Smooth muscle cell (in vitro differentiated cells): Measurements from ENCODE around the gene VIT. TPM values are rescaled to one million over a fixed set of nuclear protein-coding genes. Genes with fewer than 3 reads are reported as not detected.

Experiments used
- DNase-seq: peaks from one replicate; lab custom pipeline; 2025; ENCODE audit not compliant: unreplicated experiment; lab: John Stamatoyannopoulos, UW
- H2AFZ ChIP-seq: fragments of 200-600 bp; sonication (generic); 2 replicates; pipeline ENCODE4 v1.6.0; 2016; ENCODE audit warnings: antibody characterized with exemption, low read depth, mild to moderate bottlenecking
- H3F3A ChIP-seq: fragments of 200-600 bp; sonication (generic); 2 replicates; pipeline ENCODE4 v1.6.0; 2017; ENCODE audit warnings: antibody characterized with exemption, low read depth
- H3K27ac ChIP-seq: fragments of 200-600 bp; sonication (generic); 2 replicates; pipeline ENCODE4 v1.5.1; 2016; ENCODE audit warnings: low read depth, mild to moderate bottlenecking
- H3K27me3 ChIP-seq: fragments of 200-600 bp; sonication (generic); 2 replicates; pipeline ENCODE4 v1.6.1; 2016; ENCODE audit warnings: low read depth, mild to moderate bottlenecking
- H3K36me3 ChIP-seq: fragments of 200-600 bp; sonication (generic); 2 replicates; pipeline ENCODE4 v1.5.1; 2016; ENCODE audit warnings: low read depth
- H3K4me1 ChIP-seq: fragments of 200-600 bp; sonication (generic); 2 replicates; pipeline ENCODE4 v1.5.1; 2016; ENCODE audit warnings: low read depth
- H3K4me2 ChIP-seq: fragments of 200-600 bp; sonication (generic); 2 replicates; pipeline ENCODE4 v1.6.0; 2016; ENCODE audit warnings: mild to moderate bottlenecking
- H3K4me3 ChIP-seq: fragments of 200-600 bp; sonication (generic); 2 replicates; pipeline ENCODE4 v1.5.1; 2016; ENCODE audit warnings: mild to moderate bottlenecking
- H3K79me2 ChIP-seq: fragments of 200-600 bp; sonication (generic); 2 replicates; pipeline ENCODE4 v1.6.0; 2016; ENCODE audit warnings: low read depth, mild to moderate bottlenecking
- H3K9ac ChIP-seq: fragments of 200-600 bp; sonication (generic); 2 replicates; pipeline ENCODE4 v1.6.0; 2016; ENCODE audit warnings: low read depth
- H3K9me3 ChIP-seq: fragments of 200-600 bp; sonication (generic); replicated peaks from 2 replicates; pipeline ENCODE4 v1.5.1; 2016; ENCODE audit warnings: low read depth
- H4K20me1 ChIP-seq: fragments of 200-600 bp; sonication (generic); 2 replicates; pipeline ENCODE4 v1.6.0; 2016; ENCODE audit warnings: low read depth
- WGBS: methylation state at CpG from one replicate; pipeline ENCODE4 v1.1.7; 2016; ENCODE audit warnings: low lambda C conversion rate; 5-methylcytosine and 5-hydroxymethylcytosine counted together
- polyA plus RNA-seq: library from polyadenylated mRNA; unstranded; fragments of >200 nt; fragmentation: Nextera tagmentation; extraction: Ambion mirVana; gene quantifications from 2 replicates; pipeline ENCODE4 v1.2.1, GENCODE V29; 2016
- total RNA-seq: library from RNA; depleted of rRNA; stranded (reverse); fragments of >200 nt; gene quantifications from 2 replicates; pipeline ENCODE4 v1.2.3, GENCODE V29; 2014
- TF ChIP-seq, protein P1 (sequence below): fragments of 200-600 bp; sonication (generic); IDR thresholded peaks from 2 replicates; pipeline ENCODE4 v1.5.1; 2017; ENCODE audit warnings: borderline replicate concordance, mild to moderate bottlenecking, antibody characterized with exemption; ENCODE audit not compliant: insufficient read depth, poor library complexity, severe bottlenecking

The VIT gene
- total and polyA plus RNA-seq, 2 experiments from 2014 or later: 0.13 TPM; not detected in 1

DNA sequence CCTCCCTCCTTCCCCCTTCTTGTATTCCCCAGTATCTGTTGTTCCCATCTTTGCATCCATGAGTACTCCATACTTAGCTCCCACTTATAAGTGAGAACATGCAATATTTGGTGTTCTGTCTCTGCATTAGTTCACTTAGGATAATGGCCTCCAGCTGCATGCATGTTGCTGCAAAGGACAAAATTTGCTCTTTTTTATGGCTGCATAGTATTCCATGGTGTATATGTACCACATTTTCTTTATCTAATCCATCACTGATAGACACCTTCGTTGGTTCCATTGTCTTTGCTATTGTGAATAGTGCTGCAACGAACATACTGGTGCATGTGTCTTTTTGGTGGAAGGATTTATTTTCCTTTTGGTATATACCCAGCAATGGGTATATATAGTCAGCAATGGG is 47.4 kb downstream of the VIT start:
- TF ChIP-seq, protein P1, sequence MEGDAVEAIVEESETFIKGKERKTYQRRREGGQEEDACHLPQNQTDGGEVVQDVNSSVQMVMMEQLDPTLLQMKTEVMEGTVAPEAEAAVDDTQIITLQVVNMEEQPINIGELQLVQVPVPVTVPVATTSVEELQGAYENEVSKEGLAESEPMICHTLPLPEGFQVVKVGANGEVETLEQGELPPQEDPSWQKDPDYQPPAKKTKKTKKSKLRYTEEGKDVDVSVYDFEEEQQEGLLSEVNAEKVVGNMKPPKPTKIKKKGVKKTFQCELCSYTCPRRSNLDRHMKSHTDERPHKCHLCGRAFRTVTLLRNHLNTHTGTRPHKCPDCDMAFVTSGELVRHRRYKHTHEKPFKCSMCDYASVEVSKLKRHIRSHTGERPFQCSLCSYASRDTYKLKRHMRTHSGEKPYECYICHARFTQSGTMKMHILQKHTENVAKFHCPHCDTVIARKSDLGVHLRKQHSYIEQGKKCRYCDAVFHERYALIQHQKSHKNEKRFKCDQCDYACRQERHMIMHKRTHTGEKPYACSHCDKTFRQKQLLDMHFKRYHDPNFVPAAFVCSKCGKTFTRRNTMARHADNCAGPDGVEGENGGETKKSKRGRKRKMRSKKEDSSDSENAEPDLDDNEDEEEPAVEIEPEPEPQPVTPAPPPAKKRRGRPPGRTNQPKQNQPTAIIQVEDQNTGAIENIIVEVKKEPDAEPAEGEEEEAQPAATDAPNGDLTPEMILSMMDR: no peak
- H3F3A ChIP-seq: no peaks in the 10 kb centered on the region
- 80% methylated on average over 2 of the region's 2 CpGs for whole genome bisulfite sequencing

DNA sequence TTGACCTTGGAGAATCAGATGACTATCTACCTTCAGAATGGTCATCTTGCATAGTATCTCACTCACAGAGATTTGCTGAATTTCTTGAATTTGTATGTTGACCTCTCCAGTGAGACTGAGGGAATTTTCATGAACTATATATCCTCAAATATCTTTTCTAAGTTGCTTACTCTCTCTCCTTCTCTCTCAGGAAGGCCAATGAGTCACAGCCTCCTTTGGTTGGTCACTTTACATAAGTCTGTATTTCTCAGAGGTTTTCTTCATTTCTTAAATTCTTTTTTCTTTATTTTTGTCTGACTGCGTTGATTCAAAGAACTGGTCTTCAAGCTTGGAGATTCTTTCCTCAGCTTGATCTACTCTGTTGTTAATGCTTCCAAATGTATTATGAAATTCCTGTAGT is 51.7 kb downstream of the VIT start:
- Histone ChIP-seq H3K4me1 (no peaks in the 10 kb centered on the region), H3K9ac (no peak overlapping the region), H3K4me2 (no peak overlapping the region), H2AFZ (no peak overlapping the region), H3K4me3 (no peak overlapping the region), H3K9me3 (no peaks in the 10 kb centered on the region), H3K27me3 (no peaks in the 10 kb centered on the region), H3K36me3 (no peaks in the 10 kb centered on the region), H3K27ac (no peak overlapping the region), H3K79me2 (no peaks in the 10 kb centered on the region), H4K20me1 (no peaks in the 10 kb centered on the region), H3F3A (no peaks in the 10 kb centered on the region)
- DNase-seq: no peak
- 92% methylated on average over 1 of the region's 1 CpG for WGBS
- TF ChIP-seq, protein P1: no peak

More for the DNA sequence above, 47.4 kb downstream of the VIT start:
- DNase-seq: no peak
- Histone ChIP-seq H3K4me3 (no peak overlapping the region), H3K4me1 (no peaks in the 10 kb centered on the region), H3K27me3 (no peaks in the 10 kb centered on the region), H4K20me1 (no peaks in the 10 kb centered on the region), H3K79me2 (no peaks in the 10 kb centered on the region), H3K27ac (no peak overlapping the region), H3K9ac (no peak overlapping the region), H2AFZ (no peak overlapping the region), H3K36me3 (no peaks in the 10 kb centered on the region), H3K4me2 (no peak overlapping the region), H3K9me3 (no peaks in the 10 kb centered on the region)

DNA sequence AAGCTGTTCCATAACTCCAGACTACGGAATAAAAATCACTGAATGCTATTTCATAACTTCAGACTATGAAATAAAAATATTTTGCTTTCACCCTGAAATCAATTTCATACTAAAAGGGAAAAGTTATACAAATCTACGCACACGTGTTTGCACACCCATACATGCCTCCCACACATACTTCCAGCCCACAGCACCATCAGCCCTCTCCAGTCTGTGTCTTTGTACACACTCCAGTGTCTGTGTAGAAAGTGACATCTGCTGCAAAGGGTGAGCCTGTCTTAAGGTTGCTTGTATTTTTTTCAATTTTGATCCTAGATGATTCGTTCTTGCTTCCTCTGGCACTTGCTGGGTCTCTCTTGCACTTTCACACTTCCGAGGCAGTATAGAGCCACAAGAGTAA is 53.6 kb downstream of the VIT start:
- 91% methylated on average over 5 of the region's 5 CpGs for WGBS
- Histone ChIP-seq H4K20me1 (no peaks in the 10 kb centered on the region), H3K27me3 (no peaks in the 10 kb centered on the region), H2AFZ (no peak overlapping the region), H3K9ac (no peak overlapping the region), H3K36me3 (no peaks in the 10 kb centered on the region), H3K9me3 (no peaks in the 10 kb centered on the region), H3K4me1 (no peaks in the 10 kb centered on the region), H3F3A (no peaks in the 10 kb centered on the region), H3K79me2 (no peaks in the 10 kb centered on the region), H3K27ac (no peak overlapping the region), H3K4me2 (no peak overlapping the region), H3K4me3 (no peak overlapping the region)
- TF ChIP-seq, protein P1: no peak
- DNase-seq: no peak

DNA sequence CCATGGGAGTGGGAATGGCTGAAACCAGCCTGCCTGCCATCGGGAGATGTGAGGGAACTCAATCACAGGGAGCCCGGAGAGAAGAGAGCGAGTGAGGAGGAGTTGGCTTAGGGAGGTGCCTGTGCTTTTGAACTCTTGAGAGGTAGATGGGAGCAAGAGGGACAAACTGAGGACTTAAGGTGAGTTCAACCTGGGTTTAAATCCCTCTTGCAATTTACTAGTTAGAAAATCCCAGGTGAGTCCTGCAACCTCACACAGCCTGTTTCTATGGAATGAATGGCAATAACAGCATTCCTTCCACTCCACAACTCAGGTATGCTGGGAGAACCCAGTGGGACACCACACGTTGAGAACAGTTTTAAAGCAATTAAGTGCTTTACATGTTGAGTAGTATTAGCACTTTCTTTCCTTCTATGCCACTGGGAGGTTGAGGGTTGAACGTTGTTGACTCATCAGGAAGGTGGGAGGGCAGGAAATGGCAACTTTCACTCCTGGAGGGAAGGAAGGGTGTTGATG is 57.3 kb downstream of the VIT start:
- Histone ChIP-seq H3K4me3 (no peak overlapping the region), H3K36me3 (no peaks in the 10 kb centered on the region), H4K20me1 (no peaks in the 10 kb centered on the region), H2AFZ (no peak overlapping the region), H3K79me2 (no peaks in the 10 kb centered on the region), H3K27ac (no peak overlapping the region), H3F3A (no peaks in the 10 kb centered on the region), H3K9me3 (no peaks in the 10 kb centered on the region), H3K9ac (no peak overlapping the region), H3K4me2 (no peak overlapping the region), H3K27me3 (no peaks in the 10 kb centered on the region), H3K4me1 (no peaks in the 10 kb centered on the region)
- TF ChIP-seq, protein P1: no peak
- 49% methylated on average over 5 of the region's 5 CpGs for WGBS
- no peak for DNase-seq
